CD14-positive monocyte (primary cell): ENCODE measurements around the gene SBF1. TPM values are rescaled to one million over a fixed set of nuclear protein-coding genes. Genes with fewer than 3 reads are reported as not detected.

Source experiments
- DNase-seq, 3 donors: peaks; one replicate each; pipeline ENCODE4 v3.0.0-alpha.2; 2011 to 2022
- H2AFZ ChIP-seq: 2 replicates; pipeline ENCODE4 v1.6.0; 2012; ENCODE audit warnings: mild to moderate bottlenecking, low read depth, low read length, inconsistent platforms; ENCODE audit not compliant: insufficient read depth, poor library complexity, severe bottlenecking
- H3K27ac ChIP-seq, 2 donors: 1 replicate in 1 of 2; 2 replicates in 1 of 2; pipeline ENCODE4 v1.5.1; 2012 to 2013; ENCODE audit warnings: low read length in 2 of 2, control low read depth in 1 of 2, inconsistent platforms in 1 of 2, low read depth in 1 of 2, mild to moderate bottlenecking in 1 of 2
- H3K27me3 ChIP-seq, 2 donors: one replicate each; pipeline versions ENCODE4 v1.6.0 to v1.6.1; 2011 to 2013; ENCODE audit warnings: low read length in 2 of 2; ENCODE audit not compliant: control insufficient read depth in 2 of 2, insufficient read depth in 2 of 2
- H3K36me3 ChIP-seq, 2 donors: replicated peaks in 1 of 2; 1 replicate in 1 of 2; 2 replicates in 1 of 2; pipeline versions ENCODE4 v1.5.1 to v1.6.1; 2012 to 2013; ENCODE audit warnings: low read length in 2 of 2, control low read depth in 1 of 2, inconsistent platforms in 1 of 2, mild to moderate bottlenecking in 1 of 2; ENCODE audit not compliant: insufficient read depth in 2 of 2, control insufficient read depth in 1 of 2
- H3K4me1 ChIP-seq, 2 donors: 1 replicate in 1 of 2; 2 replicates in 1 of 2; pipeline versions ENCODE4 v1.5.1 to v1.6.1; 2012 to 2013; ENCODE audit warnings: low read length in 2 of 2, control low read depth in 1 of 2, inconsistent platforms in 1 of 2, mild to moderate bottlenecking in 1 of 2, moderate library complexity in 1 of 2; ENCODE audit not compliant: insufficient read depth in 2 of 2, control insufficient read depth in 1 of 2
- H3K4me2 ChIP-seq: replicated peaks from 2 replicates; pipeline ENCODE3; 2012; ENCODE audit warnings: low read length, moderate library complexity, mild to moderate bottlenecking; ENCODE audit not compliant: poor library complexity, severe bottlenecking; ENCODE audit errors: extremely low read depth
- H3K4me3 ChIP-seq, 3 experiments: fragments of 200-600 bp in 1 of 3; sonication (generic) in 1 of 3; replicated peaks in 1 of 3; 1 replicate in 2 of 3; 2 replicates in 1 of 3; pipeline ENCODE4 v1.5.1; 2011 to 2013; ENCODE audit warnings: low read length in 3 of 3, mild to moderate bottlenecking in 3 of 3, control low read depth in 2 of 3, low read depth in 2 of 3, inconsistent platforms in 1 of 3, moderate library complexity in 1 of 3
- H3K79me2 ChIP-seq: 2 replicates; pipeline ENCODE4 v1.6.0; 2012; ENCODE audit warnings: mild to moderate bottlenecking, control low read depth, inconsistent platforms, low read length, moderate library complexity; ENCODE audit not compliant: insufficient read depth
- H3K9ac ChIP-seq: 2 replicates; pipeline ENCODE4 v1.6.0; 2017; ENCODE audit warnings: low read length, mild to moderate bottlenecking; ENCODE audit not compliant: insufficient read depth, poor library complexity, severe bottlenecking
- H3K9me3 ChIP-seq, 2 donors: replicated peaks in 1 of 2; 1 replicate in 1 of 2; 2 replicates in 1 of 2; pipeline versions ENCODE4 v1.5.1 to v1.6.1; 2012 to 2013; ENCODE audit warnings: low read length in 2 of 2, control low read depth in 1 of 2; ENCODE audit not compliant: control insufficient read depth in 1 of 2, insufficient read depth in 1 of 2
- H4K20me1 ChIP-seq: 2 replicates; pipeline ENCODE4 v1.6.0; 2012; ENCODE audit warnings: mild to moderate bottlenecking, low read length, control low read depth, moderate library complexity; ENCODE audit not compliant: insufficient read depth
- H3K27ac Mint-ChIP-seq, 7 donors: one replicate each; pipeline ENCODE4 v1.8.0; 2020; ENCODE audit warnings: mild to moderate bottlenecking in 7 of 7, mixed read lengths in 7 of 7, moderate library complexity in 6 of 7, inconsistent platforms in 2 of 7
- H3K27me3 Mint-ChIP-seq, 3 donors: one replicate each; pipeline ENCODE4 v1.8.0; 2021 to 2022; ENCODE audit warnings: low read depth in 3 of 3, mild to moderate bottlenecking in 3 of 3, mixed read lengths in 3 of 3, moderate library complexity in 3 of 3, inconsistent platforms in 1 of 3
- H3K36me3 Mint-ChIP-seq, 2 donors: one replicate each; pipeline ENCODE4 v1.8.0; 2020; ENCODE audit warnings: mixed read lengths in 2 of 2, inconsistent platforms in 1 of 2, mild to moderate bottlenecking in 1 of 2
- H3K4me1 Mint-ChIP-seq: one replicate; pipeline ENCODE4 v1.8.0; 2020; ENCODE audit warnings: mild to moderate bottlenecking, mixed read lengths
- H3K4me3 Mint-ChIP-seq, 2 donors: one replicate each; pipeline ENCODE4 v1.8.0; 2020; ENCODE audit warnings: mild to moderate bottlenecking in 2 of 2, mixed read lengths in 2 of 2, moderate library complexity in 1 of 2
- H3K9me3 Mint-ChIP-seq, 7 donors: one replicate each; pipeline ENCODE4 v1.8.0; 2020 to 2022; ENCODE audit warnings: mixed read lengths in 7 of 7, mild to moderate bottlenecking in 6 of 7, moderate library complexity in 6 of 7, inconsistent platforms in 2 of 7
- WGBS: methylation state at CpG from one replicate; pipeline ENCODE4 v1.1.5; 2013; ENCODE audit warnings: missing lambda C conversion rate; ENCODE audit not compliant: insufficient coverage; 5-methylcytosine and 5-hydroxymethylcytosine counted together
- intact Hi-C, 2 donors: fragments of 100-400 bp; cut with micrococcal nuclease; formaldehyde crosslinking; loops; one replicate each; pipeline versions ENCODE4 v1.15.0 to v1.15.1; 2023
- polyA plus RNA-seq, 3 donors: library from polyadenylated mRNA; depleted of rRNA in 1 of 3; unstranded in 2 of 3; stranded (reverse) in 1 of 3; fragments of 300-500 nt in 2 of 3; fragments of >200 nt in 1 of 3; fragmentation: Illumina TruSeq in 2 of 3; gene quantifications; 1 replicate in 2 of 3; 2 replicates in 1 of 3; pipeline ENCODE4 v1.2.3, GENCODE V29; 2012 to 2021
- TF ChIP-seq, protein P1 (sequence below): fragments of 200-600 bp; IDR thresholded peaks from one replicate; pipeline ENCODE4 v1.8.0; 2022; ENCODE audit warnings: antibody characterized with exemption, mild to moderate bottlenecking

Gene SBF1
- polyA plus RNA-seq, 3 donors: 4.0 to 45.9 (median 6.2) TPM

DNA sequence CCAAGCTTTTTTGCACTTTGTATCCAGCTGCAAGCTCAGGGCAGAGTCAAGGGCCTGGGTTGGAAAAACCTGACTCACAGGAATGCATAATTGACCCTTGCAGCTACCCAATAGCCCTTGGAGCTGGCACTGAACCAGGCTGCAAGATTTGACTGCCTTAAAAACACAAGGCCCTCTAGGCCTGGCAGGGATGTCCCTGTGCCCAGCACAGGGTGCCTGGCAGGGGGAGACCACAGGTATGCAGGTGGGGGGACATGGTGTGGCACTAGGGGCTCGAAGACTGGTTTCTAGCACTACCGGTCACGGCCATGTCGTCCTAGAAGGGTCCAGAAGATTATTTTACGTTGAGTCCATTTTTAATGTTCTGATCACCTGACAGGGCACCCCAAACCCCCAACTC, 30.2 kb downstream of the SBF1 start:
- WGBS: 100% methylated on average over 1 of the region's 5 CpGs
- peaks cover 45 to 75% of the 10 kb centered on the region in 2 donors for H3K36me3 Mint-ChIP-seq
- H3K36me3 ChIP-seq: peaks cover 69 to 87% of the 10 kb centered on the region in 2 donors
- H3K9me3 ChIP-seq: no peaks in the 10 kb centered on the region
- H3K27me3 Mint-ChIP-seq: peaks cover 0 to 3% (median 0%) of the 10 kb centered on the region in 3 donors
- no peak overlapping the region for H3K4me2 ChIP-seq
- H3K27ac Mint-ChIP-seq: peak overlapping the region in 2 of 7 donors; percentile 13 to 32
- no peak for DNase-seq
- H3K27me3 ChIP-seq: no peaks in the 10 kb centered on the region
- no peak overlapping the region for H2AFZ ChIP-seq
- H3K4me1 ChIP-seq: no peaks in the 10 kb centered on the region
- H3K9ac ChIP-seq: no peak overlapping the region
- H3K9me3 Mint-ChIP-seq: no peaks in the 10 kb centered on the region
- H3K4me1 Mint-ChIP-seq: peaks cover 3% of the 10 kb centered on the region
- H3K4me3 ChIP-seq: no peak overlapping the region
- no peak overlapping the region for H3K27ac ChIP-seq
- H3K4me3 Mint-ChIP-seq: no peak overlapping the region
- no peaks in the 10 kb centered on the region for H3K79me2 ChIP-seq
- intact Hi-C loops: no loop called here
- TF ChIP-seq, protein P1, sequence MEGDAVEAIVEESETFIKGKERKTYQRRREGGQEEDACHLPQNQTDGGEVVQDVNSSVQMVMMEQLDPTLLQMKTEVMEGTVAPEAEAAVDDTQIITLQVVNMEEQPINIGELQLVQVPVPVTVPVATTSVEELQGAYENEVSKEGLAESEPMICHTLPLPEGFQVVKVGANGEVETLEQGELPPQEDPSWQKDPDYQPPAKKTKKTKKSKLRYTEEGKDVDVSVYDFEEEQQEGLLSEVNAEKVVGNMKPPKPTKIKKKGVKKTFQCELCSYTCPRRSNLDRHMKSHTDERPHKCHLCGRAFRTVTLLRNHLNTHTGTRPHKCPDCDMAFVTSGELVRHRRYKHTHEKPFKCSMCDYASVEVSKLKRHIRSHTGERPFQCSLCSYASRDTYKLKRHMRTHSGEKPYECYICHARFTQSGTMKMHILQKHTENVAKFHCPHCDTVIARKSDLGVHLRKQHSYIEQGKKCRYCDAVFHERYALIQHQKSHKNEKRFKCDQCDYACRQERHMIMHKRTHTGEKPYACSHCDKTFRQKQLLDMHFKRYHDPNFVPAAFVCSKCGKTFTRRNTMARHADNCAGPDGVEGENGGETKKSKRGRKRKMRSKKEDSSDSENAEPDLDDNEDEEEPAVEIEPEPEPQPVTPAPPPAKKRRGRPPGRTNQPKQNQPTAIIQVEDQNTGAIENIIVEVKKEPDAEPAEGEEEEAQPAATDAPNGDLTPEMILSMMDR: no peak
- H4K20me1 ChIP-seq: peaks cover 51% of the 10 kb centered on the region

DNA sequence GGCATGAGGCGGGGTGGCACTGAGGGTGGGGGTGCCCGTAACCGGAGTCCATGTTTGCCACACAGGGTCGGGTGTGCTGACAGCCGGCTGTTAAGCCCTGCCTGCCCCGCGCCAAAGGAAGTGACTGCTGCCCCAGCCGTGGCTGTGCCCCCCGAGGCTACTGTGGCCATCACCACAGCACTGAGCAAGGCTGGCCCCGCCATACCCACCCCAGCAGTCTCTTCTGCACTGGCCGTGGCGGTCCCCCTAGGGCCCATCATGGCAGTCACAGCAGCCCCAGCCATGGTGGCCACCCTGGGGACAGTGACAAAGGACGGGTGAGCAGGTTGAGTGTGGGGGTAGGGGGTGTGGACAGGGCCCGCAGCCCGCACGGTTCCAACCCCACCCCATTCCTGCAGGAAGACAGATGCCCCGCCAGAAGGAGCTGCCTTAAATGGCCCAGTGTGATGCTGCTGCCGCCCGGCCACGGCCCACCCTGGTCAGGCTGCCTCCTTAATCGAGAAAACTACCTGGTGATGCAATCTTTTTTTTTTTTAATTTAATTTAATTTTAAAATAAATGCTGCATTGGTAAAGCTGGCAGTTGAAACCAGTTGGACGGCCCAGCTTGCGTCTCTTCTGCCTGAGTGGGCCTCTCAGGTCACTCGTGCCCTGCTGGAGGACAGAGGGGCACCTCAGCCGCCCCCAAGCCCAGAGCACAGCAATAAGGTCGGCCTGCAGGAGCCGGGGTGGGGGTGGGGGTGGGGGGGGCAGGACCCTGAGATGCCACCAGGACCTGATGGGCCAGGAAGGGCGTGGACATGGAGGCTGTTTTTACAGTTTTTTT, 30.8 kb downstream of the SBF1 start:
- Histone ChIP-seq H3K9ac (no peak overlapping the region), H3K4me2 (no peak overlapping the region), H2AFZ (no peak overlapping the region), H3K27me3 (no peaks in the 10 kb centered on the region), H4K20me1 (peaks cover 57% of the 10 kb centered on the region), H3K9me3 (no peaks in the 10 kb centered on the region), H3K79me2 (no peaks in the 10 kb centered on the region), H3K36me3 (peaks cover 72 to 88% of the 10 kb centered on the region in 2 donors), H3K4me3 (no peak overlapping the region), H3K27ac (no peak overlapping the region), H3K4me1 (no peaks in the 10 kb centered on the region)
- Mint-ChIP-seq H3K4me3 (no peak overlapping the region), H3K27ac (no peak overlapping the region), H3K36me3 (peaks cover 43 to 76% of the 10 kb centered on the region in 2 donors), H3K9me3 (no peaks in the 10 kb centered on the region), H3K4me1 (peaks cover 2% of the 10 kb centered on the region), H3K27me3 (no peaks in the 10 kb centered on the region)
- 86% methylated on average over 15 of the region's 28 CpGs for WGBS
- TF ChIP-seq, protein P1: no peak
- intact Hi-C loops: no loop called here
- DNase-seq: no peak
